Heart right ventricle (tissue), 16 donors: ENCODE measurements around the gene RHOJ. TPM values are rescaled to one million over a fixed set of nuclear protein-coding genes. Genes with fewer than 3 reads are reported as not detected.
A peak's percentile ranks its signal among the peaks of the same experiment; 100 is the strongest.
"Not testable (repeated sequence)": the region's sequence is repeated elsewhere in the genome, so short reads cannot be mapped to it uniquely, and the experiment has no call there.

Experiments used
- ATAC-seq, 8 donors: fragments of 200-7000 bp; cut with Tn5 transposase; one replicate each; pipeline ENCODE4 v1.9.1; 2020; ENCODE audit warnings: mild to moderate bottlenecking in 8 of 8, moderate library complexity in 8 of 8, moderate number of reproducible peaks in 1 of 8
- DNase-seq, 2 donors: peaks; one replicate each; pipeline ENCODE4 v3.0.0-alpha.2; 2020
- H3K27ac ChIP-seq, 10 donors: fragments of 200-600 bp; sonication (generic) in 2 of 10; one replicate each; pipeline versions ENCODE4 v1.5.0 to v1.8.0; 2020 to 2022; ENCODE audit warnings: mild to moderate bottlenecking in 3 of 10
- H3K27me3 ChIP-seq, 7 donors: fragments of 200-600 bp; one replicate each; pipeline ENCODE4 v1.8.0; 2021 to 2022; ENCODE audit warnings: mild to moderate bottlenecking in 2 of 7
- H3K36me3 ChIP-seq, 9 donors: fragments of 200-600 bp; sonication (generic) in 1 of 9; one replicate each; pipeline versions ENCODE4 v1.5.0 to v1.8.0; 2020 to 2022; ENCODE audit warnings: mild to moderate bottlenecking in 2 of 9
- H3K4me1 ChIP-seq, 9 donors: fragments of 200-600 bp; sonication (generic) in 1 of 9; one replicate each; pipeline versions ENCODE4 v1.5.0 to v1.8.0; 2020 to 2022; ENCODE audit warnings: mild to moderate bottlenecking in 4 of 9
- H3K4me3 ChIP-seq, 10 donors: fragments of 200-600 bp; sonication (generic) in 2 of 10; one replicate each; pipeline versions ENCODE4 v1.5.0 to v1.8.0; 2020 to 2022; ENCODE audit warnings: mild to moderate bottlenecking in 7 of 10, moderate library complexity in 2 of 10
- H3K9me3 ChIP-seq, 11 donors: fragments of 200-600 bp in 10 of 11; sonication (generic) in 2 of 11; one replicate each; pipeline versions ENCODE4 v1.5.0 to v1.8.0; 2013 to 2022; ENCODE audit warnings: mild to moderate bottlenecking in 2 of 11, control low read depth in 1 of 11, moderate library complexity in 1 of 11
- WGBS, 2 donors: extraction: QIAGEN DNeasy Blood & Tissue Kit; methylation state at CpG; one replicate each; pipeline ENCODE4 v1.1.7; 2013; ENCODE audit warnings: inconsistent platforms in 1 of 2; 5-methylcytosine and 5-hydroxymethylcytosine counted together
- intact Hi-C, 10 donors: fragments of 100-400 bp; cut with DNase I; formaldehyde crosslinking; loops; one replicate each; pipeline versions ENCODE4 v1.11.1 to v1.14.2; 2022
- polyA plus RNA-seq, 2 donors: library from polyadenylated mRNA; stranded (reverse); fragments of 200-250 nt; gene quantifications; one replicate each; pipeline ENCODE4 v1.2.3, GENCODE V29; 2013
- total RNA-seq, 10 donors: library from RNA; stranded (reverse); fragmentation: NEBNext Ultra II Directional in 3 of 10; extraction: Animal tissue kit (Norgen Biotek cat#: 25700) in 3 of 10; gene quantifications; one replicate each; pipeline versions ENCODE4 v1.2.1 to v1.2.4, GENCODE V29; 2021 to 2023
- TF ChIP-seq, protein P1 (sequence below), 9 donors: fragments of 200-600 bp; sonication (generic) in 2 of 9; IDR thresholded peaks; one replicate each; pipeline versions ENCODE4 v1.5.0 to v1.8.0; 2021 to 2022; ENCODE audit warnings: antibody characterized with exemption in 9 of 9, mild to moderate bottlenecking in 5 of 9, moderate library complexity in 1 of 9
- donor health status: Arrhythmogenic right ventricular cardiomyopathy.
- donor health status: ischemic (EF 13 %, LVEDD 7.1; RV severe dilation, severe dysfunction).
- donor health status: healthy with polysubstance abuse.
- donor health status: DM: no; HTN: yes; CAD: no.
- donor health status: DM: no; HTN: no; CAD: no.
- donor health status: ischemic (EF 25% LVEDD 6.9; RV normal size, moderate dysfunction).
- donor health status: ischemic (EF 25% LVEDD 5.7; RV mildly dilated, moderate dysfunction).
- donor health status: healthy.
- donor health status: DM: yes; HTN: yes; CAD: no.
- donor health status: Ischemic cardiomyopathy.
- donor health status: ischemic (EF 35%, LVEDD 5.7; RV mildly dilated, moderate dysfunction).
- donor health status: nonischemic (EF 11% LVEDD 7.7; RV severe dilation, severe dysfunction).
- donor health status: DM: yes; HTN: yes; CAD: no.
- donor health status: PGD.
- donor health status: ischemic (EF 29% LVEDD 5.4; RV normal size, mild dysfunction).
- donor health status: nonischemic (EF 23%, LVEDD 6.1; RV moderate dilation, normal function).

RHOJ gene
- total and polyA plus RNA-seq, 12 donors, result 7.5 to 19.8 (median 12.2) TPM

DNA sequence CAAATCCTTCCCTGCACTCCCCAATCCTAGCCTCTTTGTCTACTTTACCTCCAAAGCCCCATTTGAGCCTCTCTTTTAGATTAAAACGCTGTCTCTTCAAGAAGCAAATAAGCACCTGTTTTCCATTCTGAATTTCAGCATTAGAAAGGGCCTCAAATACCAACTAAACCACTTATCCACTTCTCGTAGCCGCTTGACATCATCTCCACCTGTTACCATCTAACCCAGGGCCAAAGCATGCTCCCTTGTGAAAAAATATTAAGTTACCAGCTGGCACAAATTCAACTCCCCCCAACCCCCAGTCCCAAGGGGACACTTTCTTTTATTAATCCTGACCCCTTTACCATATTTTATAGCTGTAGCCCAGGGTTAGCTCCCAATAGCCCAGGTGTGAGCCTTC, 71.4 kb downstream of the RHOJ start:
- no peaks in the 10 kb centered on the region for H3K9me3 ChIP-seq
- intact Hi-C loops, result loop anchor here (1.0 to 5.0 kb wide), 8 partner anchors 97 to 1113 kb away; no protein-coding TSS in a partner anchor
- DNase-seq, result no peak
- TF ChIP-seq, protein P1, sequence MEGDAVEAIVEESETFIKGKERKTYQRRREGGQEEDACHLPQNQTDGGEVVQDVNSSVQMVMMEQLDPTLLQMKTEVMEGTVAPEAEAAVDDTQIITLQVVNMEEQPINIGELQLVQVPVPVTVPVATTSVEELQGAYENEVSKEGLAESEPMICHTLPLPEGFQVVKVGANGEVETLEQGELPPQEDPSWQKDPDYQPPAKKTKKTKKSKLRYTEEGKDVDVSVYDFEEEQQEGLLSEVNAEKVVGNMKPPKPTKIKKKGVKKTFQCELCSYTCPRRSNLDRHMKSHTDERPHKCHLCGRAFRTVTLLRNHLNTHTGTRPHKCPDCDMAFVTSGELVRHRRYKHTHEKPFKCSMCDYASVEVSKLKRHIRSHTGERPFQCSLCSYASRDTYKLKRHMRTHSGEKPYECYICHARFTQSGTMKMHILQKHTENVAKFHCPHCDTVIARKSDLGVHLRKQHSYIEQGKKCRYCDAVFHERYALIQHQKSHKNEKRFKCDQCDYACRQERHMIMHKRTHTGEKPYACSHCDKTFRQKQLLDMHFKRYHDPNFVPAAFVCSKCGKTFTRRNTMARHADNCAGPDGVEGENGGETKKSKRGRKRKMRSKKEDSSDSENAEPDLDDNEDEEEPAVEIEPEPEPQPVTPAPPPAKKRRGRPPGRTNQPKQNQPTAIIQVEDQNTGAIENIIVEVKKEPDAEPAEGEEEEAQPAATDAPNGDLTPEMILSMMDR (IDR thresholded peaks at IDR 0.05), result no peak
- no peak overlapping the region for H3K4me3 ChIP-seq
- H3K27ac ChIP-seq, result peak overlapping the region in 1 of 10 donors; percentile 25
- H3K36me3 ChIP-seq, result peaks cover 0 to 25% (median 0%) of the 10 kb centered on the region in 9 donors
- H3K27me3 ChIP-seq, result no peaks in the 10 kb centered on the region
- no peak for ATAC-seq
- 79 to 86% methylated on average over 3 of the region's 3 CpGs for WGBS, 2 donors
- H3K4me1 ChIP-seq, result peaks cover 3 to 34% (median 8%) of the 10 kb centered on the region in 9 donors

DNA sequence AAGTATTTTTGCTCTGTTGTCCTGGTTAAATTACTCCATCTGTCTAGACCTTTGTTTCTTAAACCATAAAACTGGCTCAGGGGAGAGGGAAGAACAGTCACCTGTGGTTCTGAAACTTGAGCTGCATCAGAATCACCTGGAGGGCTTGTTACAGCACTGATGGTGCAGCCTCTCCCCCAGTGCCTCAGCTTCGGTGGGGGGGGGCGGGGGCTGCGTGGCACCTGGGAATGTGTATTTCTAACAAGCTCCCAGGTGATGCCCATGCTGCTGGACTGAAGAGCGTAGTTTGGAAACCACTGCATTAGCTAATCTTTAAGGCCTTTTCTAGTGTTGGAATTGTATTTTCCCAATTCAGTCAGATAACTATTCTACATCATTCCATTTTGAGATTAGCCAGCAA, 71.8 kb downstream of the RHOJ start:
- DNase-seq, result no peak
- peak overlapping the region in 2 of 10 donors; percentile 8 to 25 for H3K27ac ChIP-seq
- peaks cover 0 to 29% (median 0%) of the 10 kb centered on the region in 9 donors for H3K36me3 ChIP-seq
- TF ChIP-seq, protein P1 (IDR thresholded peaks at IDR 0.05), result no peak
- no peaks in the 10 kb centered on the region for H3K27me3 ChIP-seq
- peaks cover 3 to 34% (median 8%) of the 10 kb centered on the region in 9 donors for H3K4me1 ChIP-seq
- no peaks in the 10 kb centered on the region for H3K9me3 ChIP-seq
- no peak for ATAC-seq
- WGBS, 2 donors, result 77 to 80% methylated on average over 4 of the region's 4 CpGs
- intact Hi-C loops, result loop anchor here in 9 of 10 donors (1.0 to 5.0 kb wide), 7 partner anchors 97 to 1114 kb away; no protein-coding TSS in a partner anchor
- H3K4me3 ChIP-seq, result no peak overlapping the region

DNA sequence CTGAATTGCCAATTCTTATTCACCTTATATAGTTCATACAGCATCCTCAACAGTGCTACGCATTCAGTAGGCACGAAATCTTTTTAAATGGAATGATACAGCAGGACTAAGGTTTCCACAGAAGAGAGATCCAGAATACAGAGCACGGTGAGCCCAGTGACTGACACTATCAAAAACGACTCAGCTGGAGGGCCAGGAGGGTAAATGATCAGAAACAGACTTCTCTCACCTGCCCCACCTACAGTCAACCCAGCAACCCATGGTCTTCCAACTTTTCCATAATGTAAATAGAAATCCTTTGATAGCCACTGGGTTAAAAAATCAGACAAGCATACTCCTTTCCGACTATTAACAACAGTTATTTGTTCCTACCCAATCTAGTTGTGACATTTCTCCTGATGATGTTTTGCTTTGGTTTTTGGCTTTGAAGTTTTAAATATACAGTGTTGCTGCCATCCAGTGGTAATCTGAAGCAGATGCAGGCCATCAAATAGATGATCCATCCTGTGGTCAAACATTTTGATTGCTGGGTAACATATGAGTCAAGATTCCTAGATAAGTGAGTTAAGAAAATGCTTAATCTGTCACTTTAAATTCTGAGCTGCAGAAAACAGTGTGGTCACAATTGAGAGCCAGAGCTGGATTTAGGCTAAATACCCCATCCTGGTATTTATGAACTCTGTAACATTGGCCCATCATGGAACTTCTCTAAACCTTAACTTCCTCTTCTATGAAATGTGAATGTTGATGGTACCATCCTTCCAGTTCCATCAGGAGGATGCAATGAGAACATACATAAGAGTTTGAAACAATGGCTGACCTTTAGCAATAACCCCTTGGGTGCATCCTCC, 72.5 kb downstream of the RHOJ start:
- H3K4me3 ChIP-seq, result no peak overlapping the region
- peaks cover 0 to 31% (median 0%) of the 10 kb centered on the region in 9 donors for H3K36me3 ChIP-seq
- peaks cover 3 to 34% (median 8%) of the 10 kb centered on the region in 9 donors for H3K4me1 ChIP-seq
- no peaks in the 10 kb centered on the region for H3K27me3 ChIP-seq
- ATAC-seq (peak in 2 of 8 donors; percentile 29 to 47), DNase-seq (no peak)
- no peaks in the 10 kb centered on the region for H3K9me3 ChIP-seq
- peak overlapping the region in 1 of 10 donors; percentile 8 for H3K27ac ChIP-seq
- 41 to 45% methylated on average over 5 of the region's 5 CpGs for WGBS, 2 donors
- intact Hi-C loops, result loop anchor here in 9 of 10 donors (1.0 to 5.0 kb wide), 7 partner anchors 98 to 1114 kb away; no protein-coding TSS in a partner anchor
- TF ChIP-seq, protein P1 (IDR thresholded peaks at IDR 0.05), result peak; percentile 58 to 86 (median 81)

DNA sequence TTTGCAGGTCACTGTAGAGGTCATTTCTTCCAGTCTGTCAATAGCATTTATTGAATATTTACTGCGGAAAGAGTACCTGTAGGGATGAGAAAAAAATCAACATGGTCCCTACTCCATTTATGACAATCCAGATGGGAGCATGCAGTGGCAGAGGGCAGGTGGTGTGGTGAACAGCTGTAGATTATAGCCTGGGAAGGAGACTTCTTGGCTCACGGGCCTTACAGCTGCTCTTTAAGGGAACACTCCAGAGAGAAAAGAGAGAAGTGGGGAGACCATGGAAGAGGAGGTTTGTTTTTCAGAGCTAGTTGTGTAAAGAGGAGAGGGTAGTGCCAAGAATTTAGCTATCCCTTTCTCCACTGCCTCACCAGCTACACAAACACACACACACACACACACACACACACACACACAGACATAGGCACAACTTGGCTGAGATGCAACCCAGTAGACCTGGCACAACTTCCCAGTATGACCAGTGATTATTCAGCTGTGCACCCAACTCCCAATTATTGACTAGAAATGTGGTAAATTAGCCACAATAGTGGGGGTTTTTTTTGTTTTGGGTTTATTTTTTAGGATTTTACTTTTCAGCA, 73.4 kb downstream of the RHOJ start:
- peaks cover 3 to 34% (median 8%) of the 10 kb centered on the region in 9 donors for H3K4me1 ChIP-seq
- TF ChIP-seq, protein P1 (IDR thresholded peaks at IDR 0.05), result no peak
- DNase-seq (no peak), ATAC-seq (peak in 1 of 8 donors; percentile 21)
- H3K4me3 ChIP-seq, result no peak overlapping the region
- H3K9me3 ChIP-seq, result no peaks in the 10 kb centered on the region
- peaks cover 0 to 29% (median 0%) of the 10 kb centered on the region in 9 donors for H3K36me3 ChIP-seq
- intact Hi-C loops, result loop anchor here in 8 of 10 donors (2.0 to 5.0 kb wide), 6 partner anchors 99 to 1115 kb away; no protein-coding TSS in a partner anchor
- 69 to 83% methylated on average over 2 of the region's 2 CpGs for WGBS, 2 donors
- no peaks in the 10 kb centered on the region for H3K27me3 ChIP-seq
- H3K27ac ChIP-seq, result no peak overlapping the region

DNA sequence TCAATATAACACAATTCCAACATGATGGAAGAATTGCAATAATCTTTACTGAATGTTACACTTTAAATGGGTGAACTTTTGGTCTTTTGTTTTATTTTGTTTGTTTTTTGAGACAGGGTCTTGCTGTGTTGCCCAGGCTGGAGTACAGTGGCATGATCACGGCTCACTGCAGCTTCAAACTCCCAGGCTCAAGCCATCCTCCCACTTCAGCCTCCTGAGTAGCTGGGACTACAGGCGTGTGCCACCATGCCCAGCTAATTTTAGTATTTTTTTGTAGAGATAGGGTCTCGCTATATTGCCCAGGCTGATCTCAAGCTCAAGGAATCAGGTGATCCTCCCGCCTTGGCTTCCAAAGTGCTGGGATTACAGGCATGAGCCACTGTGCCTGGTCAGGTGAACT, 75.7 kb downstream of the RHOJ start:
- not testable (repeated sequence) for DNase-seq, ATAC-seq, H3K27me3 ChIP-seq, H3K27ac ChIP-seq, H3K4me3 ChIP-seq, H3K9me3 ChIP-seq
- peaks cover 0 to 47% (median 0%) of the 10 kb centered on the region in 9 donors for H3K36me3 ChIP-seq
- peaks cover 0 to 22% (median 5%) of the 10 kb centered on the region in 9 donors for H3K4me1 ChIP-seq
- 96 to 97% methylated on average over 4 of the region's 4 CpGs for WGBS, 2 donors
- intact Hi-C loops, result loop anchor here in 8 of 10 donors (5.0 kb wide), 4 partner anchors 103 to 1118 kb away; no protein-coding TSS in a partner anchor
